ENCODE data around the gene DBNDD1. TPM values are rescaled to one million over a fixed set of nuclear protein-coding genes. Genes with fewer than 3 reads are reported as not detected.

DBNDD1 gene
- total and polyA plus RNA-seq, 2 donors (not counting 3 experiments of a cell fraction or from before 2014, with no cell fraction given): 28.2 to 45.7 TPM

GRCh38 chr16:89965447-89966225 lies 53.6 kb downstream of the DBNDD1 start:
- Histone ChIP-seq H2AFZ (ENCODE audit: low read depth, low read length) (no peak overlapping the region), H3K36me3 (ENCODE audit: control insufficient read depth in 2 of 2, extremely low read depth in 1 of 2, insufficient read depth in 2 of 2, low read length in 2 of 2) (peaks cover 5 to 15% of the 10 kb centered on the region in 2 experiments), H3K9ac (replicated peaks; ENCODE audit: extremely low read depth, insufficient read depth, low read length) (no peak overlapping the region), H3K4me3 (replicated peaks in 1 of 3; ENCODE audit: insufficient read depth in 1 of 3, low read depth in 1 of 3, low read length in 3 of 3) (no peak overlapping the region), H3K9me1 (replicated peaks; ENCODE audit: control insufficient read depth, extremely low read depth, insufficient read depth, low read length) (no peaks in the 10 kb centered on the region), H3K4me2 (ENCODE audit: insufficient read depth, low read length) (no peak overlapping the region), H3K79me2 (ENCODE audit: control insufficient read depth, insufficient read depth, low read length) (peaks cover 4% of the 10 kb centered on the region), H3K9me3 (replicated peaks; ENCODE audit: control insufficient read depth, insufficient read depth, low read length) (no peaks in the 10 kb centered on the region), H3K4me1 (ENCODE audit: control insufficient read depth, extremely low read depth, insufficient read depth, low read length) (no peaks in the 10 kb centered on the region), H3K27me3 (ENCODE audit: control insufficient read depth in 2 of 2, insufficient read depth in 2 of 2, low read length in 2 of 2) (no peaks in the 10 kb centered on the region), H4K20me1 (replicated peaks; ENCODE audit: control insufficient read depth, extremely low read depth, insufficient read depth, low read length) (no peaks in the 10 kb centered on the region), H3K27ac (ENCODE audit: insufficient read depth, low read depth, low read length) (no peak overlapping the region)
- dilution Hi-C loops (cut with MboI; ENCODE audit: extremely low pct_ligation_motif_present, low sequenced_read_pairs): no loop called here
- no peak for TF ChIP-seq JUN (IDR thresholded peaks at IDR 0.05; ENCODE audit: borderline replicate concordance, insufficient read depth, insufficient read length, low read depth)
- TF ChIP-seq CTCF (IDR thresholded peaks at IDR 0.05; ENCODE audit: extremely low read depth in 1 of 2, insufficient read depth in 1 of 2, low read depth in 1 of 2, low read length in 2 of 2): no peak
- TF ChIP-seq POLR2A (IDR thresholded peaks at IDR 0.05; ENCODE audit: low read depth, low read length): no peak
- TF ChIP-seq FOS (IDR thresholded peaks at IDR 0.05; ENCODE audit: borderline replicate concordance, insufficient read depth, low read length): no peak
- TF ChIP-seq POLR2AphosphoS5 (IDR thresholded peaks at IDR 0.05; ENCODE audit: insufficient read depth, low read depth, low read length): no peak
- TF ChIP-seq GATA2 (IDR thresholded peaks at IDR 0.05; ENCODE audit: insufficient read depth, insufficient read length, low read depth, low read length): no peak
- TF ChIP-seq MYC (IDR thresholded peaks at IDR 0.05; ENCODE audit: low read depth, low read length): no peak
- TF ChIP-seq EZH2 (IDR thresholded peaks at IDR 0.05; ENCODE audit: borderline replicate concordance, low read depth, low read length, severe bottlenecking): no peak
- no peak for FAIRE-seq
- intact Hi-C loops (cut with micrococcal nuclease): no loop called here
- BruUV-seq (replicated peaks): no TSS peak
- CTCF ChIA-PET: no interaction called here
- no peak for DNase-seq (ENCODE audit: low read depth, low spot score)
- POLR2A ChIA-PET: no interaction called here
